HepG2 (cell line): ENCODE measurements around the gene COQ9. TPM values are rescaled to one million over a fixed set of nuclear protein-coding genes. Genes with fewer than 3 reads are reported as not detected.

ENCODE experiments used
- ATAC-seq: fragments of 200-7000 bp; cut with Tn5 transposase; 3 replicates; pipeline ENCODE4 v1.9.1; 2020; ENCODE audit warnings: mild to moderate bottlenecking, moderate library complexity
- BruUV-seq: library from RNA; stranded (reverse); fragments of 400-500 nt; replicated peaks from 2 replicates; lab custom pipeline; 2021; lab: Mats Ljungman, UMichigan
- CTCF ChIA-PET: fragments of 300-600 bp; formaldehyde crosslinking; extraction: SDS; loops from one replicate; lab custom pipeline; 2021; ENCODE audit warnings: low total read pairs, inconsistent platforms, low intra/inter-chr PET ratio; lab: Yijun Ruan, JAX
- POLR2A ChIA-PET: fragments of 350-600 bp; sonication (Branson Sonifier 250); formaldehyde crosslinking; loops from one replicate; lab custom pipeline; 2020; ENCODE audit warnings: antibody characterized with exemption, inconsistent platforms; lab: Yijun Ruan, JAX
- DNase-seq: peaks from one replicate; pipeline ENCODE4 v3.0.0-alpha.2; 2015; ENCODE audit warnings: low spot score
- FAIRE-seq: peaks from 3 replicates; lab custom pipeline; 2011; peaks lifted over from hg19 to GRCh38; lab: Jason Lieb, UNC
- H2AFZ ChIP-seq: one replicate; pipeline ENCODE4 v1.6.1; 2011; ENCODE audit warnings: low read length, inconsistent platforms
- H3K27ac ChIP-seq: fragments of 300-600 bp; 3 replicates; pipeline ENCODE4 v1.8.0; 2011; ENCODE audit warnings: mixed run types, mild to moderate bottlenecking, mixed read lengths, low read length, inconsistent platforms; ENCODE audit not compliant: insufficient read depth; ENCODE audit errors: extremely low read length
- H3K27me3 ChIP-seq, 2 experiments: fragments of 200-600 bp in 1 of 2; 2 replicates in 1 of 2; 3 replicates in 1 of 2; pipeline versions ENCODE4 v1.6.0 to v1.8.0; 2011; ENCODE audit warnings: low read length in 2 of 2, mild to moderate bottlenecking in 2 of 2, moderate library complexity in 2 of 2, inconsistent platforms in 1 of 2; ENCODE audit not compliant: insufficient read depth in 2 of 2, control insufficient read depth in 1 of 2
- H3K36me3 ChIP-seq, 2 experiments: fragments of 200-600 bp in 1 of 2; replicated peaks in 1 of 2; 2 replicates in 1 of 2; 3 replicates in 1 of 2; pipeline versions ENCODE4 v1.5.1 to v1.8.0; 2011; ENCODE audit warnings: low read length in 2 of 2, inconsistent platforms in 1 of 2; ENCODE audit not compliant: insufficient read depth in 2 of 2, control insufficient read depth in 1 of 2
- H3K4me1 ChIP-seq: 2 replicates; pipeline ENCODE4 v1.5.1; 2012; ENCODE audit warnings: low read length, inconsistent platforms; ENCODE audit not compliant: insufficient read depth
- H3K4me2 ChIP-seq: 2 replicates; pipeline ENCODE4 v1.6.0; 2011; ENCODE audit warnings: low read depth, low read length, inconsistent platforms
- H3K4me3 ChIP-seq, 3 experiments: fragments of 200-600 bp in 1 of 3; sonication (generic), shearing (Covaris generic) in 1 of 3; replicated peaks in 1 of 3; 2 replicates each; pipeline ENCODE4 v1.5.1; 2011 to 2016; ENCODE audit warnings: low read length in 3 of 3, inconsistent platforms in 2 of 3, low read depth in 2 of 3, mild to moderate bottlenecking in 2 of 3, control low read depth in 1 of 3, mixed read lengths in 1 of 3; ENCODE audit not compliant: insufficient read depth in 1 of 3
- H3K79me2 ChIP-seq: one replicate; pipeline ENCODE4 v1.6.1; 2011; ENCODE audit warnings: low read length, inconsistent platforms; ENCODE audit not compliant: insufficient read depth
- H3K9ac ChIP-seq: 2 replicates; pipeline ENCODE4 v1.6.0; 2011; ENCODE audit warnings: mild to moderate bottlenecking, low read depth, low read length, inconsistent platforms; ENCODE audit not compliant: insufficient read depth
- H3K9me3 ChIP-seq: 2 replicates; pipeline ENCODE4 v1.5.1; 2012; ENCODE audit warnings: mild to moderate bottlenecking, low read length
- H4K20me1 ChIP-seq: 2 replicates; pipeline ENCODE4 v1.6.0; 2011; ENCODE audit warnings: inconsistent platforms, mild to moderate bottlenecking, low read length, moderate library complexity; ENCODE audit not compliant: insufficient read depth
- CENPX ChIP-seq: sonication (generic); formaldehyde crosslinking; IDR thresholded peaks from 2 replicates; pipeline ENCODE4 v1.9.0; 2021; ENCODE audit warnings: mild to moderate bottlenecking, missing genetic modification reagents, moderate library complexity
- KLF13 ChIP-seq: sonication (generic); formaldehyde crosslinking; IDR thresholded peaks from 2 replicates; pipeline ENCODE4 v1.4.0; 2020; ENCODE audit warnings: mild to moderate bottlenecking, missing genetic modification reagents
- NRL ChIP-seq: sonication (generic); formaldehyde crosslinking; IDR thresholded peaks from 2 replicates; pipeline ENCODE4 v1.5.0; 2020; ENCODE audit warnings: missing genetic modification reagents, mild to moderate bottlenecking, moderate library complexity, borderline replicate concordance
- PHB2 ChIP-seq: fragments of 450-650 bp; IDR thresholded peaks from 2 replicates; pipeline ENCODE4 v1.6.1; 2018; ENCODE audit not compliant: partially characterized antibody
- PHF21A ChIP-seq: sonication (generic); formaldehyde crosslinking; IDR thresholded peaks from 2 replicates; pipeline ENCODE4 v1.5.0; 2020; ENCODE audit warnings: mild to moderate bottlenecking, missing genetic modification reagents
- RELA ChIP-seq: sonication (generic); formaldehyde crosslinking; IDR thresholded peaks from 2 replicates; pipeline ENCODE4 v1.4.0; 2020; ENCODE audit warnings: missing genetic modification reagents
- RFXAP ChIP-seq: sonication (generic); formaldehyde crosslinking; IDR thresholded peaks from 2 replicates; pipeline ENCODE4 v1.4.0; 2020; ENCODE audit warnings: missing genetic modification reagents, borderline replicate concordance
- RXRB ChIP-seq: IDR thresholded peaks from 2 replicates; pipeline ENCODE4 v1.6.1; 2016; ENCODE audit warnings: borderline replicate concordance, missing genetic modification reagents, missing compliant biosample characterization
- TBL1XR1 ChIP-seq: fragments of 150-350 bp; IDR thresholded peaks from 2 replicates; pipeline ENCODE4 v1.6.1; 2014; ENCODE audit warnings: borderline replicate concordance, low read length; ENCODE audit not compliant: partially characterized antibody
- ZFP90 ChIP-seq: sonication (generic); formaldehyde crosslinking; IDR thresholded peaks from 2 replicates; pipeline ENCODE4 v1.8.0; 2022; ENCODE audit warnings: missing genetic modification reagents, mild to moderate bottlenecking, inconsistent platforms, borderline replicate concordance
- ZHX1 ChIP-seq: sonication (generic); formaldehyde crosslinking; IDR thresholded peaks from 2 replicates; pipeline ENCODE4 v1.8.1; 2022; ENCODE audit warnings: low read depth, mild to moderate bottlenecking, missing genetic modification reagents
- ZNF160 ChIP-seq: sonication (generic); formaldehyde crosslinking; IDR thresholded peaks from 2 replicates; pipeline ENCODE4 v1.8.0; 2022; ENCODE audit warnings: mild to moderate bottlenecking, inconsistent platforms, missing genetic modification reagents
- ZNF44 ChIP-seq: sonication (generic); formaldehyde crosslinking; IDR thresholded peaks from 2 replicates; pipeline ENCODE4 v1.5.1; 2020; ENCODE audit warnings: mild to moderate bottlenecking, missing genetic modification reagents
- ZNF598 ChIP-seq: sonication (generic); formaldehyde crosslinking; IDR thresholded peaks from 2 replicates; pipeline ENCODE4 v1.5.1; 2020; ENCODE audit warnings: mild to moderate bottlenecking, missing genetic modification reagents, borderline replicate concordance
- ZNF639 ChIP-seq: conservative IDR thresholded peaks from 2 replicates; pipeline ENCODE4 v1.6.1; 2018; ENCODE audit warnings: missing genetic modification reagents
- ZNF766 ChIP-seq: sonication (generic); formaldehyde crosslinking; IDR thresholded peaks from 2 replicates; pipeline ENCODE4 v1.5.0; 2020; ENCODE audit warnings: missing genetic modification reagents, borderline replicate concordance
- ZNF781 ChIP-seq: sonication (generic); formaldehyde crosslinking; IDR thresholded peaks from 2 replicates; pipeline ENCODE4 v1.5.1; 2020; ENCODE audit warnings: borderline replicate concordance, mild to moderate bottlenecking, missing genetic modification reagents; ENCODE audit errors: not compliant biosample characterization
- WGBS: methylation state at CpG from one replicate; pipeline ENCODE4 v1.1.6; 2017; ENCODE audit warnings: low lambda C conversion rate; 5-methylcytosine and 5-hydroxymethylcytosine counted together
- in situ Hi-C: cut with HindIII; loops from 2 replicates; pipeline ENCODE4 v1.10.0; 2017; ENCODE audit warnings: low pct_unique_long_range_greater_than_20kb; ENCODE audit not compliant: extremely low pct_ligation_motif_present
- intact Hi-C: fragments of 100-400 bp; cut with micrococcal nuclease; formaldehyde crosslinking; loops from one replicate; pipeline ENCODE4 v1.10.0; 2022; ENCODE audit not compliant: unreplicated experiment
- polyA plus RNA-seq, 8 experiments: library from polyadenylated mRNA; depleted of rRNA in 3 of 8; stranded (reverse) in 7 of 8; unstranded in 1 of 8; fragments of >200 nt; fragmentation: Illumina TruSeq in 4 of 8; extraction: Trizol in 4 of 8; gene quantifications; 2 replicates each; pipeline versions ENCODE4 v1.2.1 to v1.2.3, GENCODE V29; 2011 to 2016; ENCODE audit warnings: low read depth in 4 of 8, missing spikeins in 1 of 8, mixed read lengths in 1 of 8; ENCODE audit not compliant: insufficient read depth in 1 of 8
- total RNA-seq, 5 experiments: library from RNA; depleted of rRNA; stranded (reverse); fragments of >200 nt; fragmentation: Illumina TruSeq; extraction: Trizol; gene quantifications; 2 replicates each; pipeline ENCODE4 v1.2.3, GENCODE V29; 2016; ENCODE audit warnings: low read depth in 1 of 5

The COQ9 gene
- total and polyA plus RNA-seq, 2 of the 13 experiments (the other 11 are each of a cell fraction or from before 2014, with no cell fraction given) = 57.5 to 108 TPM

GRCh38 chr16:57504001-57504400 is 56.7 kb downstream of the COQ9 start:
- H3K9ac ChIP-seq = no peak overlapping the region
- WGBS = 58% methylated on average over 5 of the region's 6 CpGs
- DNase-seq = no peak
- no peak overlapping the region for H3K4me2 ChIP-seq
- no peak for FAIRE-seq
- no peak overlapping the region for H2AFZ ChIP-seq
- intact Hi-C loops = no loop called here
- H3K27me3 ChIP-seq = peaks cover 8 to 51% of the 10 kb centered on the region in 2 experiments; a peak in 4 of 5 replicates
- no peak for ATAC-seq
- no peaks in the 10 kb centered on the region for H3K9me3 ChIP-seq
- in situ Hi-C loops = no loop called here
- no TSS peak for BruUV-seq
- no peaks in the 10 kb centered on the region for H3K79me2 ChIP-seq
- no peak overlapping the region for H3K27ac ChIP-seq
- H3K4me3 ChIP-seq = no peak overlapping the region
- no peaks in the 10 kb centered on the region for H4K20me1 ChIP-seq
- peaks cover 37% of the 10 kb centered on the region for H3K4me1 ChIP-seq
- TF ChIP-seq PHB2 (no peak), NRL (no peak), PHF21A (CRISPR knock-in tag) (no peak)
- ChIA-PET CTCF (no interaction called here), POLR2A (no interaction called here)
- H3K36me3 ChIP-seq = no peaks in the 10 kb centered on the region

GRCh38 chr16:57504491-57504890 is 57.2 kb downstream of the COQ9 start:
- no peak overlapping the region for H3K27ac ChIP-seq
- no peaks in the 10 kb centered on the region for H3K9me3 ChIP-seq
- H2AFZ ChIP-seq = no peak overlapping the region
- no peak overlapping the region for H3K4me2 ChIP-seq
- FAIRE-seq (no peak), ATAC-seq (no peak), DNase-seq (no peak)
- H3K27me3 ChIP-seq = peaks cover 8 to 51% of the 10 kb centered on the region in 2 experiments; a peak in 4 of 5 replicates
- H3K4me3 ChIP-seq = no peak overlapping the region
- in situ Hi-C loops = no loop called here
- no peaks in the 10 kb centered on the region for H3K36me3 ChIP-seq
- no peak overlapping the region for H3K9ac ChIP-seq
- POLR2A ChIA-PET = no interaction called here
- no TSS peak for BruUV-seq
- CTCF ChIA-PET = no interaction called here
- H3K4me1 ChIP-seq = peaks cover 41% of the 10 kb centered on the region
- WGBS = 39% methylated on average over 5 of the region's 5 CpGs
- H4K20me1 ChIP-seq = no peaks in the 10 kb centered on the region
- H3K79me2 ChIP-seq = no peaks in the 10 kb centered on the region
- TF ChIP-seq ZNF781 (CRISPR knock-in tag) = no peak
- TF ChIP-seq ZNF44 (CRISPR knock-in tag) = no peak
- no peak for TF ChIP-seq RFXAP (CRISPR knock-in tag)
- no peak for TF ChIP-seq RELA
- no peak for TF ChIP-seq CENPX (CRISPR knock-in tag)
- no peak for TF ChIP-seq TBL1XR1
- TF ChIP-seq ZNF766 (CRISPR knock-in tag) = no peak
- no peak for TF ChIP-seq ZHX1 (CRISPR knock-in tag)
- no peak for TF ChIP-seq RXRB
- no peak for TF ChIP-seq KLF13 (CRISPR knock-in tag)
- TF ChIP-seq ZNF639 = no peak
- no peak for TF ChIP-seq ZNF160
- no peak for TF ChIP-seq ZFP90 (CRISPR knock-in tag)
- no peak for TF ChIP-seq ZNF598 (CRISPR knock-in tag)
- intact Hi-C loops = no loop called here
